ENCODE results near the gene TRPM5.

TRPM5 gene

DNA sequence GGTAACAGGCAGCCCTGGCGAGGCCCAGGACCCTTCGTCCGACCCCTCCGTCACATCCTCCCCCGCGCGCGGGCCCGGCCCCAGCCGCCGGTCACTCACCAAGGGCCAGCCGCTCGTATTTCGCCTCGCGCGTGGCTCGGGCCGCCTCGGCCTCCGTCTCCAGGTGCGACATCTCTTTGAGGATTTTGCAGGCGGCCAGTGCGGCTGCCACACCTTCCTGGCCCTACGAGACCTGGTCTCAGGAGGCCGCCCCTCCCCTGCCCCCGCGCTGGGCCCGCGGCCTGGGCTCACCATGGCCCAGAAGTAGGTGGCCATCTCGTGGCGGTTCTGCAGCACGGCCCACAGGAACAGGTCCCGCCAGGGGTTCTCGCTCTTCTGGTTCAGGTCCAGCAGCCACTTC is 29.7 kb downstream of the TRPM5 start:
- Histone ChIP-seq H3K4me3 (no peak overlapping the region), H3K9me3 (no peaks in the 10 kb centered on the region), H3K27me3 (peaks cover 0 to 28% of the 10 kb centered on the region in 2 donors), H3K36me3 (no peaks in the 10 kb centered on the region), H3K27ac (no peak overlapping the region), H3K4me1 (peaks cover 0 to 1% (median 0%) of the 10 kb centered on the region in 4 donors)
- DNase-seq: no peak
- TF ChIP-seq, protein P1, sequence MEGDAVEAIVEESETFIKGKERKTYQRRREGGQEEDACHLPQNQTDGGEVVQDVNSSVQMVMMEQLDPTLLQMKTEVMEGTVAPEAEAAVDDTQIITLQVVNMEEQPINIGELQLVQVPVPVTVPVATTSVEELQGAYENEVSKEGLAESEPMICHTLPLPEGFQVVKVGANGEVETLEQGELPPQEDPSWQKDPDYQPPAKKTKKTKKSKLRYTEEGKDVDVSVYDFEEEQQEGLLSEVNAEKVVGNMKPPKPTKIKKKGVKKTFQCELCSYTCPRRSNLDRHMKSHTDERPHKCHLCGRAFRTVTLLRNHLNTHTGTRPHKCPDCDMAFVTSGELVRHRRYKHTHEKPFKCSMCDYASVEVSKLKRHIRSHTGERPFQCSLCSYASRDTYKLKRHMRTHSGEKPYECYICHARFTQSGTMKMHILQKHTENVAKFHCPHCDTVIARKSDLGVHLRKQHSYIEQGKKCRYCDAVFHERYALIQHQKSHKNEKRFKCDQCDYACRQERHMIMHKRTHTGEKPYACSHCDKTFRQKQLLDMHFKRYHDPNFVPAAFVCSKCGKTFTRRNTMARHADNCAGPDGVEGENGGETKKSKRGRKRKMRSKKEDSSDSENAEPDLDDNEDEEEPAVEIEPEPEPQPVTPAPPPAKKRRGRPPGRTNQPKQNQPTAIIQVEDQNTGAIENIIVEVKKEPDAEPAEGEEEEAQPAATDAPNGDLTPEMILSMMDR (IDR thresholded peaks at IDR 0.05): no peak
- intact Hi-C loops (cut with DNase I; ENCODE audit: low total_unique reads): no loop called here

DNA sequence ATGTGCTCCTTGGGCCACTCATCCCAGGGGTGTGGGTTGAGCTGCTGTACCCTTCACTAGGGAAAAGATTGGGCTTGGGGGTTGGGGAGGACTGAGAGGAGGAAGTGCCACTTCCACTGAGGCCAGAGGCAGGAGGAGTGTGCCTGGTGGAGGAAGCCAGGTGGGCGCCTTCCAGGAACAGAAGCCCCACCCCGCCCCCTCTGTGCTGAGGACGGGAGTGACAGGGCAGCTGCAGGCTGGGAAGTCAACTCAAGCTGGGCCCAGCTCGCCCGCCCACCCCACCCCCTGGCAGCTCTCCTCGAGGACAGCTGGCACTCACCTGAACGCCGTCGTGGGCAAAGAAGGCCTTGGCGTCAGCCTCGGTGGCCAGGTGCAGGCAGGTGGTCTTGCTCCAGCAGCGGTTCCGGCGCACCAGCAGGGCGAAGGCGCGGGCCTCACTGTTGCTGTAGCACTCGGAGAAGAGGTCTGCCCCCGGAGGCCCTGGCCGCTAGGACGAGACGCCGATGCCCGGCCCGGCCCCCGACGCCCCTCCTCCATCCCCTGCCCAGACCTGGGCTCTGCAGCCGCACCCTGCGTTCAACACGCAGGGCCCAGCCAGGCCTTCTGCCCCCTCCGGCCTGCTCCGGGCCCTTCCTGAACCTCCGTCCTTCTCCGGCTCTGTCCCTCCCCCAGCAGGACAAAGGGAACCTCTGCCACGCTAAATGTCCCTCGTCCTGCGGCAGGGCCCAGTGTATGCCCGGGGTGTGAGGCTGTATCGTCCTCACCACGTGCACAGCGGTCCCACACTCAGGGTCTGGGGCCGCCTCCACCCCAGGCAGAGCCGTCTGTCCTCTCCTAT is 30.4 kb downstream of the TRPM5 start:
- intact Hi-C loops (cut with DNase I; ENCODE audit: low total_unique reads): no loop called here
- DNase-seq: no peak
- Histone ChIP-seq H3K27ac (no peak overlapping the region), H3K4me3 (no peak overlapping the region), H3K4me1 (no peaks in the 10 kb centered on the region), H3K9me3 (no peaks in the 10 kb centered on the region), H3K36me3 (no peaks in the 10 kb centered on the region), H3K27me3 (peaks cover 0 to 32% of the 10 kb centered on the region in 2 donors)
- TF ChIP-seq, protein P1 (IDR thresholded peaks at IDR 0.05): no peak

DNA sequence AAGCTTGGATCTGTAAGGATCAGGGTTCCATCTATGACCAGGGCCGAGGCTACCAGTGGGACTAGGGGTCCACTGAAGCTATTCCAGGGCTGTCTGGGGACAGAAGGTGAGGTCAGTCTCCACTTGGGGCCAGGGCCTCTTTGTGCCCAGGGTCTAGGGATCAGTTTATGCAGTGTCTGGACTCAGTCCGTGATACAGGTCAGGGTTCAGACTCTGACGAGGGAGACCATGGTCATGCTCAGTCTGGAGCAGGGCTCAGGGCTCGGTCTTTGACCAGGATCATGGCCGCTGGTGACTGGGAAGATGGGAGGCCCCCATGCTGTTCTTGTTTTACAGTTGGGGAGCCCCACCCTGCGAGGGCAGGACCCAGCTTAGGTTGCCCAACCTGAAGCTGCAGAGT is 32.0 kb downstream of the TRPM5 start:
- Histone ChIP-seq H3K4me1 (no peaks in the 10 kb centered on the region), H3K36me3 (no peaks in the 10 kb centered on the region), H3K27me3 (peaks cover 0 to 39% of the 10 kb centered on the region in 2 donors), H3K9me3 (no peaks in the 10 kb centered on the region), H3K4me3 (no peak overlapping the region), H3K27ac (no peak overlapping the region)
- intact Hi-C loops (cut with DNase I; ENCODE audit: low total_unique reads): no loop called here
- TF ChIP-seq, protein P1 (IDR thresholded peaks at IDR 0.05): no peak
- DNase-seq: no peak

DNA sequence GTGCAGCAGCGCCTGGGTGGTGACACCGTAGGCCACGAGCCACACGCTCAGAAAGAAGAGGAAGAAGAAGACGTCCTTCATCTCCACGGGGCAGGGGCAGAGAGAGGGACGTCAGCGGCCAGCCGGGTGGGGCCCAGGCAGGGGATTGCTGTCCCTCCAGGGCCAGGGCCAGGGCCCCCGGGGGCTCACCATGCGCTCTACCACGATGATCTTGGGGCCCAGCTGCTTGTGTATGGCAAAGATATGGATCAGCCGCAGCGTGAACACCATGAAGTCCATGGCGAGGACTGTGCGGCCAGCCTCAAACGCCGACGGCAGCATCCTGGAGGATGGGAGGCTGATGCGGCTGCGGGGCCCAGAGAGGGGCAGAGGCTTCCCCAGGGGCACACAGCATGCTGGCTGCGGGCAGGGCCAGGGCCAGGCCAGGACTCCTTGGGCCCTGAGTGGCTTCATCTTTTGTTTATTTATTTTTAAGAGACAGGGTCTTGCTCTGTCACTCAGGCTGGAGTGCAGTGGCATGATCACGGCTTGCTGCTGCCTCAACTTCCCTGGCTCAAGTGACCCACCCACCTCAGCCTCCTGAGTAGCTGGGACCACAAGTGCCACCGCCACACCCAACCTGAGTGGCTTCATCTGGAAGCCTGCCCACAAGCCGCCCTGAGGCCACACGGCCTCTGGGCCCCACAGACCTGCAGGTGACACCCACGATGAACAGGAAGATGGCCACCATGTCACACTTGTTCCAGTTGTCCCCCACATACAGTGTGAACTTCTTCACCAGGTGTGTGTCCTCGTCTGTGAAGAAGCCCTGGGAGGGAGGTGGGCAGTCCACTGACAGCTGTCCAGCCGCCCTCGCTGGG is 32.6 kb downstream of the TRPM5 start:
- intact Hi-C loops (cut with DNase I; ENCODE audit: low total_unique reads): no loop called here
- Histone ChIP-seq H3K27me3 (peaks cover 0 to 39% of the 10 kb centered on the region in 2 donors), H3K4me1 (no peaks in the 10 kb centered on the region), H3K36me3 (no peaks in the 10 kb centered on the region), H3K9me3 (no peaks in the 10 kb centered on the region), H3K27ac (no peak overlapping the region), H3K4me3 (no peak overlapping the region)
- DNase-seq: no peak
- TF ChIP-seq, protein P1 (IDR thresholded peaks at IDR 0.05): no peak

DNA sequence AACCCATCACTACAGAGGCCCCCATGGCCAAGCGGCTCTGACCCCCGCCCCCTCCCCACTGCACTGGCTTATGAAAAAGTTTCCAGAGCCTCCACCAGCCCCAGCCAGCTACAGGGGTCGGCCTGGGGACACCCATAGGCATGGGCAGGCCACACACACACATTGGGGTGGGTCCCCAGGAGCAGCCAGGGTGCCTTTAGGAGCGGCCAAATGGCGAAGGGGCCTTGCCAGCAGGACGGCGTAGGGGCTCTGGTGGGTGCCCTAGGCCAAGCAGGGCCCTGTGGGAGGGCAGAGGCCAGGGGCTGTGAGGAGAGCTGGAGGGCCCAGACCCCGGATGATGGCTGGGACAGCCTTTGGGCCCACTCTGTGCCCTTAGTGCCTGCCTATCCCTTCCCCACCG is 33.7 kb downstream of the TRPM5 start:
- H3K27ac ChIP-seq: no peak overlapping the region
- H3K36me3 ChIP-seq: no peaks in the 10 kb centered on the region
- no peak overlapping the region for H3K4me3 ChIP-seq
- TF ChIP-seq, protein P1 (IDR thresholded peaks at IDR 0.05): no peak
- H3K27me3 ChIP-seq: peaks cover 0 to 37% of the 10 kb centered on the region in 2 donors
- intact Hi-C loops (cut with DNase I; ENCODE audit: low total_unique reads): no loop called here
- H3K9me3 ChIP-seq: no peaks in the 10 kb centered on the region
- no peaks in the 10 kb centered on the region for H3K4me1 ChIP-seq
- no peak for DNase-seq

Data from tibial artery (tissue), 4 donors.